ENCODE results near the gene CP. TPM values are rescaled to one million over a fixed set of nuclear protein-coding genes. Genes with fewer than 3 reads are reported as not detected.
"Not testable (repeated sequence)": the region's sequence is repeated elsewhere in the genome, so short reads cannot be mapped to it uniquely, and the experiment has no call there.

The CP gene
- total RNA-seq, 1 donor from 2014 or later: 4.7 TPM

GRCh38 chr3:149196805-149197592 is 24.6 kb downstream of the CP start:
- ATAC-seq (ENCODE audit: poor library complexity); DNase-seq; intact Hi-C loops (cut with DNase I): not testable (repeated sequence)

GRCh38 chr3:149195221-149195620 is 26.4 kb downstream of the CP start:
- DNase-seq (no peak), ATAC-seq (ENCODE audit: poor library complexity) (no peak)
- intact Hi-C loops (cut with DNase I): no loop called here

- no peak for DNase-seq
- intact Hi-C loops (cut with DNase I): no loop called here
- ATAC-seq (ENCODE audit: poor library complexity): peak; percentile 20
These were observed 33.1 kb downstream of the CP start for GRCh38 chr3:149188494-149188893.

- ATAC-seq (ENCODE audit: poor library complexity) (no peak), DNase-seq (no peak)
- intact Hi-C loops (cut with DNase I): no loop called here
These were observed 34.9 kb downstream of the CP start for GRCh38 chr3:149186721-149187120.

GRCh38 chr3:149186219-149186618 is 35.4 kb downstream of the CP start:
- intact Hi-C loops (cut with DNase I): no loop called here
- DNase-seq: no peak
- ATAC-seq (ENCODE audit: poor library complexity): no peak

- DNase-seq (no peak), ATAC-seq (ENCODE audit: poor library complexity) (no peak)
- intact Hi-C loops (cut with DNase I): no loop called here
These were observed 40.4 kb downstream of the CP start for GRCh38 chr3:149181182-149181581.

- ATAC-seq (ENCODE audit: poor library complexity) (peak; percentile 96), DNase-seq (peak; percentile 80)
- intact Hi-C loops (cut with DNase I): no loop called here
These were observed 41.5 kb downstream of the CP start for GRCh38 chr3:149180057-149180573.

- DNase-seq: no peak
- no peak for ATAC-seq (ENCODE audit: poor library complexity)
- intact Hi-C loops (cut with DNase I): no loop called here
These were observed 42.4 kb downstream of the CP start for GRCh38 chr3:149179220-149179619.

GRCh38 chr3:149177122-149177521 is 44.5 kb downstream of the CP start:
- no peak for ATAC-seq (ENCODE audit: poor library complexity)
- intact Hi-C loops (cut with DNase I): no loop called here
- DNase-seq: no peak

- ATAC-seq (ENCODE audit: poor library complexity): no peak
- intact Hi-C loops (cut with DNase I): no loop called here
- DNase-seq: no peak
These were observed 46.7 kb downstream of the CP start for GRCh38 chr3:149174901-149175300.

GRCh38 chr3:149170672-149171071 is 51.0 kb downstream of the CP start:
- DNase-seq: no peak
- ATAC-seq (ENCODE audit: poor library complexity): no peak
- intact Hi-C loops (cut with DNase I): no loop called here

- intact Hi-C loops (cut with DNase I): no loop called here
- DNase-seq (no peak), ATAC-seq (ENCODE audit: poor library complexity) (no peak)
These were observed 53.7 kb downstream of the CP start for GRCh38 chr3:149167898-149168297.

- intact Hi-C loops (cut with DNase I): no loop called here
- no peak for ATAC-seq (ENCODE audit: poor library complexity)
- DNase-seq: no peak
These were observed 58.6 kb downstream of the CP start for GRCh38 chr3:149163066-149163465.

GRCh38 chr3:149162007-149162406 is 59.6 kb downstream of the CP start:
- intact Hi-C loops (cut with DNase I): no loop called here
- DNase-seq (no peak), ATAC-seq (ENCODE audit: poor library complexity) (no peak)

GRCh38 chr3:149160754-149161300 is 60.8 kb downstream of the CP start:
- ATAC-seq (ENCODE audit: poor library complexity) (no peak), DNase-seq (no peak)
- intact Hi-C loops (cut with DNase I): no loop called here

- ATAC-seq (ENCODE audit: poor library complexity) (no peak), DNase-seq (no peak)
- intact Hi-C loops (cut with DNase I): no loop called here
These were observed 68.2 kb downstream of the CP start for GRCh38 chr3:149153402-149153801.

- DNase-seq (no peak), ATAC-seq (ENCODE audit: poor library complexity) (no peak)
- intact Hi-C loops (cut with DNase I): no loop called here
These were observed 69.2 kb downstream of the CP start for GRCh38 chr3:149152420-149152819.

GRCh38 chr3:149151843-149152242 is 69.8 kb downstream of the CP start:
- intact Hi-C loops (cut with DNase I): no loop called here
- no peak for ATAC-seq (ENCODE audit: poor library complexity)
- no peak for DNase-seq

GRCh38 chr3:149150436-149150835 is 71.2 kb downstream of the CP start:
- intact Hi-C loops (cut with DNase I): no loop called here
- DNase-seq: no peak
- no peak for ATAC-seq (ENCODE audit: poor library complexity)

GRCh38 chr3:149145974-149146373 is 75.7 kb downstream of the CP start:
- DNase-seq (no peak), ATAC-seq (ENCODE audit: poor library complexity) (peak; percentile 82)
- intact Hi-C loops (cut with DNase I): no loop called here

Data from Right ventricle myocardium superior (tissue), 1 donor.